ENCODE measurements around the gene LHX6. TPM values are rescaled to one million over a fixed set of nuclear protein-coding genes. Genes with fewer than 3 reads are reported as not detected.
A peak's percentile ranks its signal among the peaks of the same experiment; 100 is the strongest.

LHX6 gene
- total RNA-seq, 1 experiment from 2014 or later = 4.1 TPM

DNA sequence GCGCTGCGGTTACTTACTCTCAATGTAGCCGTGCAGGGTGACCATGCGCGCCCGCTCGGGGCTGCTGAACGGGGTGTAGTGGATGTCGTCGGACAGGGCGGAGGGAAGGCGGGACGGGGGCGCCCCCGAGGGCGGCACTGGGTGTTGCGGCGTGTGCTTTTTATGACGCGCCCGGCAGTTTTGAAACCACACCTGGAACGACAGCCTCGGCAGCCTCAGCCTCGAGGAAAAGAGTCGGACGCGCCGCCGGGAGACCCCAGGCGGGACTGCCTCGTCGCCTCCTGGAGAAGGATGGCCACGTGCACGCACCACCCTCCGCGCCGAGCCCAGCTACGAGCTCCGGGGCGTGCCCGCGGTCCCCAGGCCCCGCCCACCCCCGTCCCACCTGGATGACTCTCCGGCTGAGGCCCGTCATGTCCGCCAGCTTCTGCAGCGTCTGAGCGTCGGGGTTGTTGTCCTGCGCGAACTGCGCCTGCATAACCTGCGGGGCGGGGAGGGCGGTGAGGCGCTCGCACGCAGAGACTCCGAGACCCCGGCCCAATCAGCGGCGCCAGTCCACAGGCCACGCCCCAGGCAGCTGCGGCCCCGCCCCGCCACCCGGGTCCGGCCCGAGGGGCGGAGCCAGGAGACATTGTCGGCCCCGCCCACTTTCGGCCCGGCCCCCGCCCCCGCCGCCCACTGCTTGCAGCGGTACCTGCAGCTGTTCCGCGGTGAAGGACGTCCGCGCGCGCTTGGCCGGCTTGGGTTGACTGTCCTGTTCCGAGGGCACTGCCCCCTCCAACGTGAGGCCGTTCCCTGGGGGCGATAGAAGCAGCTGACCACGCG lies 15.0 kb downstream of the LHX6 start:
- Histone ChIP-seq H3K36me3 (ENCODE audit: control insufficient read depth in 1 of 2, insufficient read depth in 2 of 2, low read length in 2 of 2) (no peaks in the 10 kb centered on the region), H3K9me3 (ENCODE audit: control insufficient read depth in 1 of 2, insufficient read depth in 1 of 2, low read depth in 1 of 2, low read length in 2 of 2) (no peaks in the 10 kb centered on the region), H3K4me3 (replicated peaks in 1 of 2; ENCODE audit: low read depth in 1 of 2, low read length in 2 of 2) (peak overlapping the region; percentile 39 to 62), H3K9me2 (ENCODE audit: insufficient read depth) (no peaks in the 10 kb centered on the region), H4K20me1 (ENCODE audit: insufficient read depth) (no peaks in the 10 kb centered on the region), H3K79me2 (ENCODE audit: insufficient read depth, low read length) (no peaks in the 10 kb centered on the region), H3K9ac (ENCODE audit: low read length) (peak overlapping the region; percentile 41; the same call in 1 of the 2 replicates), H3K4me2 (ENCODE audit: low read length) (peak overlapping the region; percentile 96), H3K27ac (ENCODE audit: low read depth, low read length) (no peak overlapping the region; the same call in 1 of the 2 replicates), H3K27me3 (ENCODE audit: insufficient read depth, low read length) (no peaks in the 10 kb centered on the region), H3K4me1 (ENCODE audit: control insufficient read depth in 1 of 2, insufficient read depth in 2 of 2, low read length in 2 of 2) (peaks cover 3 to 23% of the 10 kb centered on the region in 2 experiments; a peak in 3 of 4 replicates), H2AFZ (ENCODE audit: low read depth, low read length, poor library complexity, severe bottlenecking) (peak overlapping the region; percentile 90)
- DNase-seq (ENCODE audit: low read depth, low spot score) (peak; percentile 57), ATAC-seq (peak; percentile 97)
- ChIA-PET RAD21 (ENCODE audit: low non-redundant PET in 1 of 2, low total read pairs in 2 of 2, uncharacterized antibody in 2 of 2, unreplicated experiment in 2 of 2) (interaction anchor here in 1 of 2 experiments (1.1 kb wide), 1 partner anchor 137 kb away, joined by 3 read pairs; no protein-coding TSS in a partner anchor), POLR2A (interaction anchor here (0.7 kb wide), 1 partner anchor 478 kb away, joined by 3 read pairs; no protein-coding TSS in a partner anchor), CTCF (interaction anchor here (0.7 kb wide), 1 partner anchor 69 kb away, joined by 3 read pairs; no protein-coding TSS in a partner anchor)
- no TSS peak for BruUV-seq (replicated peaks)
- TF ChIP-seq CBX3 (IDR thresholded peaks at IDR 0.05; ENCODE audit: low read depth) (no peak), ZBTB33 (IDR thresholded peaks at IDR 0.05; ENCODE audit: extremely low read depth, insufficient replicate concordance, low read length) (no peak), POLR2AphosphoS5 (IDR thresholded peaks at IDR 0.05; ENCODE audit: low read depth, low read length) (0 out of 2 replicates have a peak, but pooled peaks have one; percentile 33), YY1 (IDR thresholded peaks at IDR 0.05; ENCODE audit: extremely low read depth, insufficient replicate concordance, low read depth, low read length) (no peak), ELF1 (IDR thresholded peaks at IDR 0.05; ENCODE audit: borderline replicate concordance, low read depth) (no peak), EGR1 (IDR thresholded peaks at IDR 0.05; ENCODE audit: low read depth) (peak; percentile 87), POLR2A (IDR thresholded peaks at IDR 0.05; ENCODE audit: borderline replicate concordance, extremely low read depth, insufficient read depth, insufficient read length) (no peak)
- TF ChIP-seq, protein P1, sequence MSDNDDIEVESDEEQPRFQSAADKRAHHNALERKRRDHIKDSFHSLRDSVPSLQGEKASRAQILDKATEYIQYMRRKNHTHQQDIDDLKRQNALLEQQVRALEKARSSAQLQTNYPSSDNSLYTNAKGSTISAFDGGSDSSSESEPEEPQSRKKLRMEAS (IDR thresholded peaks at IDR 0.05) = peak; percentile 90
- TF ChIP-seq, protein P2, sequence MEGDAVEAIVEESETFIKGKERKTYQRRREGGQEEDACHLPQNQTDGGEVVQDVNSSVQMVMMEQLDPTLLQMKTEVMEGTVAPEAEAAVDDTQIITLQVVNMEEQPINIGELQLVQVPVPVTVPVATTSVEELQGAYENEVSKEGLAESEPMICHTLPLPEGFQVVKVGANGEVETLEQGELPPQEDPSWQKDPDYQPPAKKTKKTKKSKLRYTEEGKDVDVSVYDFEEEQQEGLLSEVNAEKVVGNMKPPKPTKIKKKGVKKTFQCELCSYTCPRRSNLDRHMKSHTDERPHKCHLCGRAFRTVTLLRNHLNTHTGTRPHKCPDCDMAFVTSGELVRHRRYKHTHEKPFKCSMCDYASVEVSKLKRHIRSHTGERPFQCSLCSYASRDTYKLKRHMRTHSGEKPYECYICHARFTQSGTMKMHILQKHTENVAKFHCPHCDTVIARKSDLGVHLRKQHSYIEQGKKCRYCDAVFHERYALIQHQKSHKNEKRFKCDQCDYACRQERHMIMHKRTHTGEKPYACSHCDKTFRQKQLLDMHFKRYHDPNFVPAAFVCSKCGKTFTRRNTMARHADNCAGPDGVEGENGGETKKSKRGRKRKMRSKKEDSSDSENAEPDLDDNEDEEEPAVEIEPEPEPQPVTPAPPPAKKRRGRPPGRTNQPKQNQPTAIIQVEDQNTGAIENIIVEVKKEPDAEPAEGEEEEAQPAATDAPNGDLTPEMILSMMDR (IDR thresholded peaks at IDR 0.05 in 2 of 3, conservative IDR thresholded peaks at IDR 0.05 in 1 of 3; ENCODE audit: borderline replicate concordance in 1 of 3, insufficient read depth in 1 of 3, low read depth in 2 of 3, low read length in 2 of 3) = peak in 2 of 3 experiments; percentile 22 to 31; a peak in 2 of 6 replicates
- intact Hi-C loops (cut with micrococcal nuclease) = no loop called here
